ENCODE data around the gene TTC8. TPM values are rescaled to one million over a fixed set of nuclear protein-coding genes. Genes with fewer than 3 reads are reported as not detected.

Gene TTC8
- 20.1 TPM for total RNA-seq

GRCh38 chr14:88824314-88825077, at the start of gene TTC8:
TSS of gene TTC8 (plus strand) at chr14:88824651. CDS start at chr14:88824708, 57 bp downstream.

GRCh38 chr14:88792473-88793258, 31.8 kb upstream of the TTC8 start, which contains the start of gene EML5:
TSS of gene EML5 (minus strand) at chr14:88792953. CDS start at chr14:88792503, 450 bp downstream.

Small RNA genes within 50 kb of the gene (small RNA-seq; reads per million reads assigned to genes)
- gene RF00019, result not detected
- not detected for gene RNU4-92P

Other genes starting within 250 kb of the TTC8 start
- 45.4 TPM for gene EML5, start 31.7 kb upstream of the TTC8 start, total RNA-seq